ENCODE measurements around the gene MYCBPAP.

- TF ChIP-seq, protein P1, sequence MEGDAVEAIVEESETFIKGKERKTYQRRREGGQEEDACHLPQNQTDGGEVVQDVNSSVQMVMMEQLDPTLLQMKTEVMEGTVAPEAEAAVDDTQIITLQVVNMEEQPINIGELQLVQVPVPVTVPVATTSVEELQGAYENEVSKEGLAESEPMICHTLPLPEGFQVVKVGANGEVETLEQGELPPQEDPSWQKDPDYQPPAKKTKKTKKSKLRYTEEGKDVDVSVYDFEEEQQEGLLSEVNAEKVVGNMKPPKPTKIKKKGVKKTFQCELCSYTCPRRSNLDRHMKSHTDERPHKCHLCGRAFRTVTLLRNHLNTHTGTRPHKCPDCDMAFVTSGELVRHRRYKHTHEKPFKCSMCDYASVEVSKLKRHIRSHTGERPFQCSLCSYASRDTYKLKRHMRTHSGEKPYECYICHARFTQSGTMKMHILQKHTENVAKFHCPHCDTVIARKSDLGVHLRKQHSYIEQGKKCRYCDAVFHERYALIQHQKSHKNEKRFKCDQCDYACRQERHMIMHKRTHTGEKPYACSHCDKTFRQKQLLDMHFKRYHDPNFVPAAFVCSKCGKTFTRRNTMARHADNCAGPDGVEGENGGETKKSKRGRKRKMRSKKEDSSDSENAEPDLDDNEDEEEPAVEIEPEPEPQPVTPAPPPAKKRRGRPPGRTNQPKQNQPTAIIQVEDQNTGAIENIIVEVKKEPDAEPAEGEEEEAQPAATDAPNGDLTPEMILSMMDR (conservative IDR thresholded peaks at IDR 0.05 in 1 of 2, IDR thresholded peaks at IDR 0.05 in 1 of 2; ENCODE audit: low read depth in 1 of 2, low read length in 2 of 2): no peak
- TF ChIP-seq EZH2 (IDR thresholded peaks at IDR 0.05; ENCODE audit: low read length, missing control alignments): no peak
Measured at GRCh38 chr17:50464121-50464520, 44.1 kb upstream of the MYCBPAP start.
